ENCODE results near the gene ADAM12. TPM values are rescaled to one million over a fixed set of nuclear protein-coding genes. Genes with fewer than 3 reads are reported as not detected.
A peak's percentile ranks its signal among the peaks of the same experiment; 100 is the strongest.

ADAM12 gene
- total and polyA plus RNA-seq, 2 of the 13 experiments (the other 11 are each of a cell fraction or from before 2014, with no cell fraction given): not detected

GRCh38 chr10:126390324-126390723 lies 2.0 kb upstream of the ADAM12 start:
- intact Hi-C loops (cut with micrococcal nuclease; ENCODE audit: unreplicated experiment) (no loop called here), in situ Hi-C loops (cut with HindIII; ENCODE audit: extremely low pct_ligation_motif_present, low pct_unique_long_range_greater_than_20kb) (loop anchor here (25.0 kb wide), 1 partner anchor 403 kb away; no protein-coding TSS in a partner anchor)
- H4K20me1 ChIP-seq (ENCODE audit: insufficient read depth, low read length): no peaks in the 10 kb centered on the region
- DNase-seq (ENCODE audit: low spot score): no peak
- H3K27ac ChIP-seq (ENCODE audit: extremely low read length, insufficient read depth, low read length): no peak overlapping the region
- FAIRE-seq: no peak
- H2AFZ ChIP-seq (ENCODE audit: low read length): no peak overlapping the region
- H3K4me3 ChIP-seq (replicated peaks in 1 of 3; ENCODE audit: insufficient read depth in 1 of 3, low read depth in 2 of 3, low read length in 3 of 3): no peak overlapping the region
- H3K4me1 ChIP-seq (ENCODE audit: insufficient read depth, low read length): no peaks in the 10 kb centered on the region
- ChIA-PET POLR2A (no interaction called here), CTCF (ENCODE audit: low intra/inter-chr PET ratio, low total read pairs) (no interaction called here)
- no peak for ATAC-seq
- no peaks in the 10 kb centered on the region for H3K79me2 ChIP-seq (ENCODE audit: insufficient read depth, low read length)
- H3K36me3 ChIP-seq (replicated peaks in 1 of 2; ENCODE audit: control insufficient read depth in 1 of 2, insufficient read depth in 2 of 2, low read length in 2 of 2): no peaks in the 10 kb centered on the region
- H3K9ac ChIP-seq (ENCODE audit: insufficient read depth, low read depth, low read length): no peak overlapping the region
- TF ChIP-seq CHCHD3 (CRISPR knock-in tag; IDR thresholded peaks at IDR 0.05): no peak
- TF ChIP-seq BORCS8-MEF2B (CRISPR knock-in tag; IDR thresholded peaks at IDR 0.05): no peak
- no peak for TF ChIP-seq ZNF317 (CRISPR knock-in tag; IDR thresholded peaks at IDR 0.05)
- no peak for TF ChIP-seq ZNF83 (CRISPR knock-in tag; IDR thresholded peaks at IDR 0.05; ENCODE audit: borderline replicate concordance)
- TF ChIP-seq ZNF878 (CRISPR knock-in tag; IDR thresholded peaks at IDR 0.05): no peak
- H3K9me3 ChIP-seq (ENCODE audit: low read length): no peaks in the 10 kb centered on the region
- no peak overlapping the region for H3K4me2 ChIP-seq (ENCODE audit: low read depth, low read length)
- 2% methylated on average over 4 of the region's 4 CpGs for WGBS (ENCODE audit: low lambda C conversion rate)
- H3K27me3 ChIP-seq (ENCODE audit: control insufficient read depth in 1 of 2, insufficient read depth in 2 of 2, low read length in 2 of 2): peaks cover 0 to 26% of the 10 kb centered on the region in 2 experiments; a peak in 4 of 5 replicates
- no TSS peak for BruUV-seq (replicated peaks)

- Histone ChIP-seq H3K9me3 (ENCODE audit: low read length) (no peaks in the 10 kb centered on the region), H3K9ac (ENCODE audit: insufficient read depth, low read depth, low read length) (no peak overlapping the region), H4K20me1 (ENCODE audit: insufficient read depth, low read length) (no peaks in the 10 kb centered on the region), H3K4me3 (replicated peaks in 1 of 3; ENCODE audit: insufficient read depth in 1 of 3, low read depth in 2 of 3, low read length in 3 of 3) (no peak overlapping the region), H3K27ac (ENCODE audit: extremely low read length, insufficient read depth, low read length) (no peak overlapping the region), H3K27me3 (ENCODE audit: control insufficient read depth in 1 of 2, insufficient read depth in 2 of 2, low read length in 2 of 2) (peaks cover 0 to 26% of the 10 kb centered on the region in 2 experiments; a peak in 4 of 5 replicates), H3K4me2 (ENCODE audit: low read depth, low read length) (no peak overlapping the region), H2AFZ (ENCODE audit: low read length) (no peak overlapping the region), H3K79me2 (ENCODE audit: insufficient read depth, low read length) (no peaks in the 10 kb centered on the region), H3K4me1 (ENCODE audit: insufficient read depth, low read length) (no peaks in the 10 kb centered on the region), H3K36me3 (replicated peaks in 1 of 2; ENCODE audit: control insufficient read depth in 1 of 2, insufficient read depth in 2 of 2, low read length in 2 of 2) (no peaks in the 10 kb centered on the region)
- intact Hi-C loops (cut with micrococcal nuclease; ENCODE audit: unreplicated experiment) (loop anchor here (1.0 kb wide), 1 partner anchor 405 kb away; no protein-coding TSS in a partner anchor), in situ Hi-C loops (cut with HindIII; ENCODE audit: extremely low pct_ligation_motif_present, low pct_unique_long_range_greater_than_20kb) (loop anchor here (25.0 kb wide), 1 partner anchor 400 kb away; no protein-coding TSS in a partner anchor)
- ChIA-PET CTCF (ENCODE audit: low intra/inter-chr PET ratio, low total read pairs) (interaction anchor here (0.7 kb wide), 1 partner anchor 405 kb away, joined by 3 read pairs; no protein-coding TSS in a partner anchor), POLR2A (no interaction called here)
- TF ChIP-seq STAG1 (CRISPR knock-in tag; IDR thresholded peaks at IDR 0.05) (peak; percentile 69), RAD21 (CRISPR knock-in tag; IDR thresholded peaks at IDR 0.05) (peak; percentile 21; the same call in 1 of the 2 replicates), ZNF788 (CRISPR knock-in tag; IDR thresholded peaks at IDR 0.05; ENCODE audit: borderline replicate concordance) (no peak), CTCF (CRISPR knock-in tag; IDR thresholded peaks at IDR 0.05) (peak; percentile 39), ZNF264 (CRISPR knock-in tag; IDR thresholded peaks at IDR 0.05) (no peak)
- DNase-seq (ENCODE audit: low spot score) (no peak), FAIRE-seq (no peak), ATAC-seq (peak; percentile 69)
- 25% methylated on average over 35 of the region's 50 CpGs for WGBS (ENCODE audit: low lambda C conversion rate)
- no TSS peak for BruUV-seq (replicated peaks)
Measured at GRCh38 chr10:126387041-126387921, 996 bp downstream of the ADAM12 start.
